Retinal pigment epithelial cell (primary cell): Measurements from ENCODE around the gene CPLX3.

Experiments
- DNase-seq: peaks from one replicate; pipeline ENCODE4 v3.0.0-alpha.2; 2010; ENCODE audit warnings: low read depth
- H3K4me3 ChIP-seq: 2 replicates; pipeline ENCODE4 v1.5.1; 2011; ENCODE audit warnings: mild to moderate bottlenecking, low read length, control low read depth, moderate library complexity
- TF ChIP-seq, protein P1 (sequence below): conservative IDR thresholded peaks from 2 replicates; pipeline ENCODE4 v1.5.1; 2011; ENCODE audit warnings: low read depth, low read length, control low read depth, inconsistent platforms

Gene CPLX3

DNA sequence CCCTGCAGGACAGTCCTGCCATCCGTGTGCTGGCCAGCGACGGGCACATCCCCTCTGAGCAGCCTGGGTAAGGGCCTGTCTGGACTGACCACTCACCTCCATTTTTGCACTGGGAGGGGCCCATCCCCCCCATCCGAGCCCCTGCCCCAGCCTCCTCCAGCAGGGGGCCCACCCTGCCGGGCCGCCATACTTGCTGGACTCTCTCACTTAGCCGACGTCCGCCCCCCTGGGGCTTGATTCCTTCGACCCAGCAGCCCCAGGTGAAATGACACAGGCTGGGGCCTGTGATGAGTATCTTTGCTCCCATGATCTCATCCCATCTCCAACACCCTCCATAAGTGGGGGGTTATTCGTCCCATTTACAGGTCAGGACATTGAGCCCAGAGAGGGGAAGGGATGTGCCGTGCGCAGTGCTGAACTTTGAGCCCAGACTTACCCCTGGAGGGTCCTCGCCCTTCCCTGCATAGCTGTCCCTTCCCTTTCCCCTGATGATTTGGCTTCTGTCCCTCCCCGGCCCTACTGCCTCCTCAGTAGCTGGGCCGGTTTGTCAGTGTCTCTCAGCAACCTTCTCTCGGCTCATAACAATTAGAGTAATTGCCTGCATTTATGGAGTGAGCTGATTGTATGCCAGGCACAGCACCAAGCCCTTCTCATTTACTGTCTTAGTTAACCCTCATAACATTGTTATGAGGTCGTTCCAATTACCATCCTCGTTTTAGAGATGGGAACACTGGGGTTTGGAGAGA lies 9.6 kb upstream of the CPLX3 start:
- DNase-seq, result no peak
- H3K4me3 ChIP-seq, result no peak overlapping the region
- TF ChIP-seq, protein P1, sequence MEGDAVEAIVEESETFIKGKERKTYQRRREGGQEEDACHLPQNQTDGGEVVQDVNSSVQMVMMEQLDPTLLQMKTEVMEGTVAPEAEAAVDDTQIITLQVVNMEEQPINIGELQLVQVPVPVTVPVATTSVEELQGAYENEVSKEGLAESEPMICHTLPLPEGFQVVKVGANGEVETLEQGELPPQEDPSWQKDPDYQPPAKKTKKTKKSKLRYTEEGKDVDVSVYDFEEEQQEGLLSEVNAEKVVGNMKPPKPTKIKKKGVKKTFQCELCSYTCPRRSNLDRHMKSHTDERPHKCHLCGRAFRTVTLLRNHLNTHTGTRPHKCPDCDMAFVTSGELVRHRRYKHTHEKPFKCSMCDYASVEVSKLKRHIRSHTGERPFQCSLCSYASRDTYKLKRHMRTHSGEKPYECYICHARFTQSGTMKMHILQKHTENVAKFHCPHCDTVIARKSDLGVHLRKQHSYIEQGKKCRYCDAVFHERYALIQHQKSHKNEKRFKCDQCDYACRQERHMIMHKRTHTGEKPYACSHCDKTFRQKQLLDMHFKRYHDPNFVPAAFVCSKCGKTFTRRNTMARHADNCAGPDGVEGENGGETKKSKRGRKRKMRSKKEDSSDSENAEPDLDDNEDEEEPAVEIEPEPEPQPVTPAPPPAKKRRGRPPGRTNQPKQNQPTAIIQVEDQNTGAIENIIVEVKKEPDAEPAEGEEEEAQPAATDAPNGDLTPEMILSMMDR, result peak; percentile 4

DNA sequence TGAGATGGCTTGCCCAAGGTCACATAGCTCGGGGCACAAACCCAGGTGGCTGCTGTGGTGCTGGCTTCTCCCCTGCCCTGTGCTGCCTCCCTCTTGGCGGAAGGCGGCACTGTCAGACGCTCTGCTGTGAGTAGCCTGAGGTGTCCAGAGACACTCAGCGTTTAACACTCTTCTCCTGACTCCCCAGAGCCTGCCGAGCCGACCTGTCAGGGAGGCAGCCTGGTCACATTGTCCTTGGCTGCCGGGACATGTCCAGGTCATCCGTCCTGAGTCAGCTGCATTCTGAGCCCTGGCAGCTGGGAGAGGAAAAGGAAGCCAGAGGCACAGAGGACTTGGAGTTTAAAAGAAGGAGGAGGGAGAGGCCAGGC lies 9.1 kb upstream of the CPLX3 start:
- H3K4me3 ChIP-seq, result no peak overlapping the region
- no peak for DNase-seq
- TF ChIP-seq, protein P1, result peak; percentile 14

DNA sequence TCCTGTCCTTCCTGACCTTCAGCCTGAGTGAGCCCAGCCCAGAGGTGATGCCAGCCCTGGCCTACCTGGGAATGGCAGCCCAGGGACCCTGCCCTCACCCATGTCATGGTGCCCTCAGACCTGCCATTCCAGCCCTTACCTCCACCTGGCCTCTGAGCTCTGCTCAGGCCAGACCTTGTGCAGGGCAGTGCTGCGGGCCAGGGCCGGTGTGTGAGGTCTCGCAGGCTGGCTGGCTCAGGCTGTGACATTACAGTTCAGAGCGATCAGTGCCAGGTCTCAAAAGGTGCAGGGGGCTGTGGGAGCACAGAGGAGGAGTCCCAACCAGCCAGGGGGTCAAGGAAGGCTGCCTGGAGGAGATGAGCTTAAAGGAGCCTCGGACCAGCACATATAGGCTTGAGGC lies 6.4 kb upstream of the CPLX3 start:
- DNase-seq, result no peak
- H3K4me3 ChIP-seq, result no peak overlapping the region
- TF ChIP-seq, protein P1, result no peak

DNA sequence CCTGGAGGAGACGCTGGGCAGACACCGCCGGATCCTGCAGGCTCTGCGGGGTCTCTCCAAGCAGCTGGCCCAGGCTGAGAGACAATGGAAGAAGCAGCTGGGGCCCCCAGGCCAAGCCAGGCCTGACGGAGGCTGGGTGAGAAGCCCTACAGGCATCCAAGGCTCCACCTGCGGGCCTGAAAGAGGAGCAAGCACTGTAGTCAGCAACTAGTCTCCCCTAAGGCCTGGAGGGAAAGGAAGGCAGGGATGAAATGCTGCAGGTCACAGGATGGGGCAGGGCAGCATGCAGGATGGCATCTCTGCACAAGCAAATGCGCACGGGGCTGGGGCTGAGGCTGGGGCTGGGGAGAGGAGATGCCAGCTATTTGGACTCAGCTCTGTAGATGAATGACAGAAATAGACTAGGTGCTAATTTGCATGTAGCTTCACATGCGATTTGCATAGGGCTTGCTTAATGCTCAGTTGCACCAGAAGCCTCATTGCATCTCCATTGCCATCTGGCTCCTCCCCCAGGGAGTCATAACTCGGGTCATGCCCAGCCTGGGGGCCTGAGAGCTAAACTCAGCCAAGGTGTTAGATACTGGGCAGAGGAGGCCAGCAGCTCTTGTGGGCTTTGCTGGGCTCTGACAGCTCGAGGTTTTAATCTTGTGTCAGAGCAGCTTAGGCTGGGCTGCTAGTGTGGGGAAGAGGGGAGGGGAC lies 5.2 kb upstream of the CPLX3 start:
- TF ChIP-seq, protein P1, result no peak
- DNase-seq, result no peak
- no peak overlapping the region for H3K4me3 ChIP-seq

DNA sequence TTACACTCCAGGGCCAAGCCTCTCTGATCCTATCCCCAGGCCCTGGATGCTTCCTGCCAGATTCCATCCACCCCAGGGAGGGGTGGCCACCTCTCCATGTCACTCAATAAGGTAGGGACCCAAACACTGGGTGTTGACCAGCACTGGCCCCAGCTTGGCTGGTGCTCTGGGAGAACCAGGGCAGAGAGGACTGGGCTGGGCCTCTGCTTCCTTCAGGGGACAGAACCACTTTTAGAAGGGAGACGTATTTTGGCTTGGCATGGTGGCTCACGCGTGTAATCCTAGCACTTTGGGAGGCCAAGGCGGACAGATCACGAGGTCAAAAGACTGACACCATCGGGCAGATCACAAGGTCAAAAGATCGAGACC lies 4.7 kb upstream of the CPLX3 start:
- TF ChIP-seq, protein P1, result no peak
- no peak for DNase-seq
- no peak overlapping the region for H3K4me3 ChIP-seq

DNA sequence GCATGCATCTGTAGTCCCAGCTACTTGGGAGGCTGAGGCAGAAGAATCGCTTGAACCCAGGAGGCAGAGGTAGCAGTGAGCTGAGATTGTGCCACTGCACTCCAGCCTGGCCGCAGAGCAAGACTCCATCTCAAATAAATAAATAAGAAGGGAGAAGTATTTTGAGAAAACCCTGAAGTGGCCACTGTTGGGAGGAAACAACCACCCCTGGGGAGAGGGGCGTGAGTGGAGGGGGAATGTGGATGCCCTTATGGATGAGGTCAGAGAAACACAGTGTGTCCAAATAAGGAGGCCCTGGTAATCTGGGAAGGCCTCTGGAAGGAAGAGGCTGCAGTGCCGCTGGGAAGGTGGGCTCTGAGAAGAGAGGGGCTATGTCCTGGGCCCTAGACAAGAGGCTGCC lies 4.2 kb upstream of the CPLX3 start:
- TF ChIP-seq, protein P1, result no peak
- H3K4me3 ChIP-seq, result no peak overlapping the region
- DNase-seq, result no peak

DNA sequence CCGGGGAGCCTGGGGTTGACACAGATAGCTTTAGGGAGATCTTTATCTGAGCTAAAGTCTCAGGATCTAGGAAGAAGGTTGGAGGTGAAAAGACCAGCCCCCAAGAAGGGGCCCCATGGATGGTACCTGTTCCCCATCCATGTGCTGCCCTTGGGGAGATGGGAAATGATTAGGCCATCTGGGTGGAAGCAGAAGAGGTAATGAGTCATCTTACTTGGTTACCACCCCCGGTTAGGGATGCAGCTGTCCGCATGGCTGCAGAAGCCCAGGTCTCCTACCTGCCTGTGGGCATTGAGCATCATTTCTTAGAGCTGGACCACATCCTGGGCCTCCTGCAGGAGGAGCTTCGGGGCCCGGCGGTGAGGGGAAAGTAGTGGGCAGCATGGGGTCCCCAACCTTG lies 3.1 kb upstream of the CPLX3 start:
- TF ChIP-seq, protein P1, result no peak
- no peak overlapping the region for H3K4me3 ChIP-seq
- no peak for DNase-seq
